Stimulated activated CD4-positive, alpha-beta T cell treated with anti-CD3 and anti-CD28 coated beads, TNF-alpha, amount 100 ng/mL, for 48 hours (primary cell): Measurements from ENCODE around the gene PAK5.

ENCODE experiments used
- DNase-seq, 3 donors: peaks; one replicate each; pipeline ENCODE4 v3.0.0-alpha.2; 2020; ENCODE audit warnings: low read depth in 3 of 3

PAK5 gene

DNA sequence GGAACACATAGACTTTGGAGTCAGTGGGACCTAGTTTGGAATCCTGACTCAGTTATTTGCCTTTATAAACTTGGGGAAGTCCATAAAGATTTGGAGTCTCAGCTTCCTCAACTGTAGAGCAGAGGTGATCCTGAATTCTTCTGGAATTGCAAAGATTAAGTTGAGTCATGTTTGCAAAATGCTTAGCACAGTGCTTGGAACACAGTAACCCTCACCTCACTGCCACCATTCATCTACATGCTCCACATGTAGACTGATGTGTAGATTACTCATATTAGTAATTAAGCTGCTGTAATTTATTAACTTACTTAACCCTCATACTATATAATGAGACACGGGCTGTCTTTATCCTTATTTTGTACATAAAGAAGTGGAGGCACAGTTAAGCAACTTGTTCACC lies 263.0 kb downstream of the PAK5 start:
- no peak for DNase-seq

DNA sequence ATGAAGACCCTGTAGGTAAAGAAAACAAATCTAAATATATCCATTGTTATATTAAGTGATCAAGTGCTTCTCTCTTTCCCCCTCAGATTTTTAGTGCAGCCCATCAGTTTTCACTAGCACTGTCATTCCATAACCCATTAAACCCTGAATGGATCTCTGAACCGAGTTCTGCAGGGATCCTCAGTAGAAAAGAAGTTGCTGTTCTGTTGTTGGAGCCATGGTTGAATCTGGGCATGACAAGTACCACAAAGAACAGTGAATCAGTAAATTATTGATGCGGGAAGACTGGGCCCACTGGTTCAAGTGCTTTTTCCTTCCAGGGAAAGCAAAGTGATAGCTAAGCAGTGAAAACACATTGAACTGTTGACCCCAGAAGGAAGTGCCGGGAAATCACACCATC lies 264.1 kb downstream of the PAK5 start:
- DNase-seq = no peak

DNA sequence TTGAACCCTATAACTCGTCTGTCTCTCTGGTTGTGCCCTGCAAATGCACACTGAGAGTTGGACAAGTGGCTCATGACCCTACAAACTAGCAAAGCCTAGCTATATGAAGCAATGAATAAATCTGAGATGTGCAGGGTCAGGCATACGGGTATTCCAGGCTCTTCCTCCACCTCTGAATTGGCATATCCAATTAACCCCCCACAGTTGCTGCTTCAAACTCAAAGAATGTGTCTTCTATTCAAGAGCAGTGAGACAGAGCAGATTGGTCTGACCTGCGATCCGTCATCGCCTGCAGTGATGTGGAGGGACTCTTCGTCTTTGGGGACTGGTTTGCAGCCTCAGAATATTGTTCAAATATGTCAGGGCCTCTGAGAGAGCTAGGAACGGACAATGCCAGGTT lies 264.7 kb downstream of the PAK5 start:
- DNase-seq = no peak

- DNase-seq = no peak
Observed at GRCh38 chr20:9573335-9574151, 265.3 kb downstream of the PAK5 start.

- no peak for DNase-seq
Observed at GRCh38 chr20:9572670-9573069, 266.2 kb downstream of the PAK5 start.

- DNase-seq = no peak
Observed at GRCh38 chr20:9571783-9572182, 267.1 kb downstream of the PAK5 start.

GRCh38 chr20:9570612-9571011 lies 268.3 kb downstream of the PAK5 start:
- no peak for DNase-seq

GRCh38 chr20:9566977-9567376 lies 271.9 kb downstream of the PAK5 start:
- no peak for DNase-seq

GRCh38 chr20:9565910-9566550 lies 272.8 kb downstream of the PAK5 start:
- DNase-seq = no peak

DNA sequence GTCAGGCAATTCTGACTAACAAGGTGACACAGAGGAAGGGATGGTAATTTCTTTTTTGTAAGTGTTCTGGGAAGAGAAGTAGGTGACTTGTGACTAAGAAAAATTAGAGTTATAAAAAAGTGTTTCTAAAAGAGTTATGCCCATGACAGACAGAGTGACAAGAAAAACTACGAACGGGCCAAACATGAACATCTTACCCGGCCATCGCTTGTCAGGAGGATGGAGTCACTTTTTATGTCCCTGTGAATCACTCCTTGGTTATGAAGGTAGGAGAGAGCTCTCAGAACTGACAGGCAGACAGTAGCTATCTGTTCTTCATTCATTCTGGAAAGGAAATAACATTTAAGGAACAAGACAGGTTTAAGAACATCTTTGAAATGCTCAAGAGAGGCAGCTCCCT lies 281.5 kb downstream of the PAK5 start:
- no peak for DNase-seq

DNA sequence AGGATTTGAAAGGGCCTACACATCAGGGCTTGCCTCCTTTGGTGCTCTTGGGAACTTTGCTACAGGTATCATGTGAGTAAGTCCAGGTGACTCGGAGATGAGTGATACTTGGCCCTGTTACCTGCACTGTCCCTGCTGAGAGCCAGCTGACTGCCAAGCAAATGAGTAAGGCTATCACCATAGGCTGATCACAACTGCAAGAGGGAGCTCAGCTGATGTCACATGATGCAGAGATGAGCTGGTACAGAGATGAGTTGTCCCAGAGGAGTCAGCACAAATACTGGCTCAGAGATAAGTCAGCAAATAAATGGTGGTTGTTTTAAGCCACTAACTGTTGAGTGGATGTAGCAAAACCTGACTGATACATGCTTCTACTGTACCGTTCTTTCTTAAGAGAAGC lies 283.1 kb downstream of the PAK5 start:
- DNase-seq = no peak

DNA sequence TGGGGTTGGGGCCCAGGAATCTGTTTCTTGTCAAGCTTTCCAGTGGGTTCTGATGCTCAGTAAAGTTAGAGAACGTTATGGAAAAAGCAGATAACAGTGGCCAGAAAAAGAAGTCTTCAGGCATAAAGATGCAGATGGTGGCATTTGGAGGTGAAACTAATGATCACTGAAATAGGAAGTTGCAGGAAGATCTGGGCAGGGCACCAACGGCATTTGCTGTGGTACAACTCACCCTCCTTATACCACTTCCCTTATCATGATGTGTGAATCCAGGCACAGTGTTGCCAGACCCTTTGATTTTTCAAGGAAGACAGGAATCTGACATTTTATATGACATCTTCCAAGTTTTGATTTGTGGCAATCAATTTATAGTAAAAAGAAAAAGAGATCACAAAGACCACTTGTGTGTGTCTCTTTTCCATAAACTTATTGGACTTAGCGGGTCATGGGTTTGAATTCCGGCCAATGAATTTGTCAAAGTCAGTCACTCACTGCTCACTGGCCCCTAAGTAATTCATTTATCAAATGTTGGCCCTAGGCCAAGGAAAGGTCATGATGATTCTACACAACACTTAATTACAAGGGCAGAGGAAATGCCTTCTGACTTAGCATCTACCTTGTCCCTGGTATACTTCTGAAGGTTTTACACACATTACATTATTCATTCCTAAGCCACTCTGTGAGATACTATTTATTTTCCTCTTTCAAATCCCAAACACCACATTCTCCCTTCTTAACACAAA lies 286.9 kb downstream of the PAK5 start:
- no peak for DNase-seq

DNA sequence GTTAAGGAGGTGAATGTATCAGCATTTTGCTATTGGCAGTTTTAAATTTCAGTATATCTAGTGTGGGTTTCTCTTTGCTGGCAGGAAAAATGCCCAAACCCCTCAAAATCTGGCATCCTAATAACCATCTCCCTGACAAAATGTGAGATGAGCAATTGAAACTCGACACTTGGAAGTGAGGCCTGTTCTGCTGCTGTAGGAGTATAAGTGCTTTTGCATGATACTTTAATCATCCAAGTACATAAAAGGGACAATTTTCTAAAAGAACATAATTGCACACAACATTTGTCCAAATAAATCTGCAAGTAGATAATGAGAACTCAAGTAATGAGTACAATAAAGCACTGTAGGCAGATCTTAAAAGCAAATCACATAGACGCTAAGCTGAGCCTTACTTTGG lies 288.0 kb downstream of the PAK5 start:
- no peak for DNase-seq

DNA sequence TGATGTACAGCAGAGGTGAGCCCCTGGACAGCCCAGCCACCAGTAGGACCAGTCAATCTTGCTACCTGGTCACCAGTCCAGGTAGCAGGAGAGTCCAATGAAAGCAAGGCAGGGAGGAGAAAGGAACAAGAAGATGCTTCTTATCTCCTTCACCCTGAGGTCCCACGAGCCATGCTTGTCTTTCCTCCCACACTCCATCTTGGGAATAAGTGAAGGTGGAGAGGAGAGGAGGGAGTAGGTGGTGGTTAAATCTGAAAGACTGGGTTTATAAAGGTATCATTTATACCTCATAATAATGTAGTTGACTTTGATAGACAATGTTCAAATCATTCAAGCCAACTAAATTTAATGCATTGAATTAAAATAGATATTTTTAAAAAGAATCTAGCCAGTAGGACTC lies 288.6 kb downstream of the PAK5 start:
- no peak for DNase-seq

GRCh38 chr20:9543214-9543613 lies 295.7 kb downstream of the PAK5 start:
- DNase-seq = no peak

DNA sequence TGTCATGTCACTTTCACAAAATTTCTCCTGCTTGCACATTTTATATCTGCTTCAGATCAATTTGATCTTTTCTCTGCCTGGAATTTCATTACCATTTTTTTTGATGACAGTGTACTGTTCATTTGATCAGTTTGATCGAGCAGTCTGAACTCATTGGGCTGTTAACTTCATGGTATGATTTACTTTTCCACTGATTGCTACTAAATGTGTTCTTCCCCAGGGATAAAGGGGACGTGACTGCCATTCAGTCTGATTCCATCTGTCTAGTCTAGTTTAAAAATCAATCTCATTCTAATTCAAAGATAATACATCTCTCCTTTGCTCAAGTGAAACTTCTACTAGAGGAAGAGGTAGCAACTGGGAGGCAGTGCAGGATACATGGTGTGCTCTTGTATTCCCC lies 303.4 kb downstream of the PAK5 start:
- no peak for DNase-seq

- no peak for DNase-seq
Observed at GRCh38 chr20:9534025-9534424, 304.9 kb downstream of the PAK5 start.

- no peak for DNase-seq
Observed at GRCh38 chr20:9532069-9532838, 306.6 kb downstream of the PAK5 start.

DNA sequence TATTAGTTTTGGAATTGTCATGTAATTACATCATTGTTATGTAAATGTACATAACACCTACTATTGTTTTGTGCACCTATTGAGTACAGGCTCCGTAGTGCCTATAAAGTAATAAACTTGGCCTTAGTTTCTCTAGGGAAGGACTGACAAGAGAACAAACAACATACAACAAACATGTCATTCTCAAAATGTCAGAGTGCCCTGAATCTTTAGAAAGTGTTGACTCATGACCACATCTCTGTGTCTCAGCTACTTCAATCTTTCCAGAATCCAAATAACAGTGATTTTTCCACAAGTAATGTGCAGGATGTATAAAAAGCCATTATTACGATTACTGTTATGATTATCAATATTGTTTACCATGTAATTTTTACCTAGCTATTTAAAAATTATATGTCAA lies 307.3 kb downstream of the PAK5 start:
- no peak for DNase-seq

GRCh38 chr20:9523636-9524035 lies 315.2 kb downstream of the PAK5 start:
- DNase-seq = no peak

DNA sequence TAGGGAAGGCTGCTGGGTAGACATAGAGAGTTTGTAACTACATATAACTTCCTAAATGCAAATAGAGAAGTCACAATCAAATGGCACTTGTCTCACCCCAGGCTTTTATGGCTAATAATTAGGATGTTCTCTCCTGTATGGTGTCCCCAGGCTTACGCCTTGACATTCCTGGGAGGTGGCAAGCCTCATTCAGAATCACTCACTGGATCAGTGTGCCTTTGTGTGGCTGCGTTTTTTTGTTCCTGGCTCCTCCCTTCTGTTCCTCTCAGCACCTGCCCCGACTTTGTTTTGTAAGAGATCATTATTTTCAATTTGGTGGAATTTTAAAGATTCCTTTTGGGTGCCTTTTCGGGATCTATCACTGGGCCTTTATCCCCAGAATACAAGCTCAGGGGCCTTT lies 318.8 kb downstream of the PAK5 start:
- DNase-seq = no peak

- no peak for DNase-seq
Observed at GRCh38 chr20:9518576-9519175, 320.2 kb downstream of the PAK5 start.
